H9 (cell line): Measurements from ENCODE around the gene RIOK2. TPM values are rescaled to one million over a fixed set of nuclear protein-coding genes. Genes with fewer than 3 reads are reported as not detected.

ENCODE experiments used
- DNase-seq: peaks from one replicate; pipeline ENCODE4 v3.0.0-alpha.2; 2017
- H2AFZ ChIP-seq: one replicate; pipeline ENCODE4 v1.6.1; 2013; ENCODE audit warnings: mild to moderate bottlenecking, low read length, control low read depth, moderate library complexity
- H2AK5ac ChIP-seq: 2 replicates; pipeline ENCODE4 v1.6.1; 2013; ENCODE audit warnings: low read length, control low read depth, mixed read lengths; ENCODE audit not compliant: insufficient read length
- H2BK120ac ChIP-seq: one replicate; pipeline ENCODE4 v1.6.1; 2013; ENCODE audit warnings: low read depth, mild to moderate bottlenecking, low read length, control low read depth, inconsistent platforms; ENCODE audit not compliant: poor library complexity, severe bottlenecking
- H2BK12ac ChIP-seq: 2 replicates; pipeline ENCODE4 v1.6.1; 2013; ENCODE audit warnings: low read length, control low read depth, mixed read lengths, low read depth; ENCODE audit not compliant: insufficient read length
- H2BK15ac ChIP-seq: 2 replicates; pipeline ENCODE4 v1.6.1; 2013; ENCODE audit warnings: low read depth, low read length, control low read depth
- H2BK20ac ChIP-seq: one replicate; pipeline ENCODE4 v1.6.1; 2013; ENCODE audit warnings: low read depth, mild to moderate bottlenecking, low read length, control low read depth, inconsistent platforms; ENCODE audit not compliant: poor library complexity, severe bottlenecking
- H2BK5ac ChIP-seq: 2 replicates; pipeline ENCODE4 v1.6.1; 2013; ENCODE audit warnings: low read length, control low read depth, mixed read lengths; ENCODE audit not compliant: insufficient read length
- H3K14ac ChIP-seq: 2 replicates; pipeline ENCODE4 v1.6.1; 2013; ENCODE audit warnings: low read length, control low read depth; ENCODE audit not compliant: insufficient read depth
- H3K18ac ChIP-seq: 2 replicates; pipeline ENCODE4 v1.6.1; 2013; ENCODE audit warnings: low read depth, mild to moderate bottlenecking, mixed read lengths, low read length, control low read depth; ENCODE audit not compliant: insufficient read length
- H3K23ac ChIP-seq: 2 replicates; pipeline ENCODE4 v1.6.1; 2013; ENCODE audit warnings: low read length, control low read depth, mixed read lengths, low read depth; ENCODE audit not compliant: insufficient read length
- H3K23me2 ChIP-seq: 2 replicates; pipeline ENCODE4 v1.6.1; 2013; ENCODE audit warnings: low read depth, mild to moderate bottlenecking, mixed read lengths, low read length, control low read depth; ENCODE audit not compliant: insufficient read length, poor library complexity, severe bottlenecking
- H3K27ac ChIP-seq: 2 replicates; pipeline ENCODE4 v1.5.1; 2013; ENCODE audit warnings: low read length, control low read depth, mixed read lengths, low read depth; ENCODE audit not compliant: insufficient read length
- H3K27me3 ChIP-seq: 2 replicates; pipeline ENCODE4 v1.6.1; 2013; ENCODE audit warnings: low read length, control low read depth, inconsistent platforms; ENCODE audit not compliant: insufficient read depth
- H3K4ac ChIP-seq: 2 replicates; pipeline ENCODE4 v1.6.1; 2013; ENCODE audit warnings: low read depth, mild to moderate bottlenecking, control low read depth, inconsistent platforms, low read length, moderate library complexity
- H3K4me1 ChIP-seq: 2 replicates; pipeline ENCODE4 v1.6.1; 2013; ENCODE audit warnings: low read length, control low read depth, inconsistent platforms; ENCODE audit not compliant: insufficient read depth
- H3K4me2 ChIP-seq: 2 replicates; pipeline ENCODE4 v1.6.1; 2013; ENCODE audit warnings: low read length, control low read depth, mixed read lengths; ENCODE audit not compliant: insufficient read length, insufficient read depth
- H3K56ac ChIP-seq: 2 replicates; pipeline ENCODE4 v1.6.1; 2013; ENCODE audit warnings: low read depth, mild to moderate bottlenecking, mixed read lengths, low read length, control low read depth; ENCODE audit not compliant: insufficient read length
- H3K79me1 ChIP-seq: 2 replicates; pipeline ENCODE4 v1.6.1; 2013; ENCODE audit warnings: low read depth, mild to moderate bottlenecking, moderate library complexity, low read length, control low read depth, inconsistent platforms; ENCODE audit not compliant: insufficient read depth, poor library complexity, severe bottlenecking
- H3K79me2 ChIP-seq: 2 replicates; pipeline ENCODE4 v1.6.1; 2013; ENCODE audit warnings: low read length, control low read depth, inconsistent platforms; ENCODE audit not compliant: insufficient read depth
- H3K9ac ChIP-seq: 2 replicates; pipeline ENCODE4 v1.6.1; 2013; ENCODE audit warnings: low read length, control low read depth, mixed read lengths; ENCODE audit not compliant: insufficient read length; ENCODE audit errors: extremely low read depth
- H3K9me3 ChIP-seq: one replicate; pipeline ENCODE4 v1.6.1; 2013; ENCODE audit warnings: low read depth, low read length, inconsistent platforms; ENCODE audit not compliant: control insufficient read depth
- H3T11ph ChIP-seq: one replicate; pipeline ENCODE4 v1.6.1; 2013; ENCODE audit warnings: mild to moderate bottlenecking, low read length, control low read depth, inconsistent platforms
- H4K20me1 ChIP-seq: one replicate; pipeline ENCODE4 v1.6.1; 2013; ENCODE audit not compliant: control insufficient read depth, insufficient read length, insufficient read depth
- H4K5ac ChIP-seq: 2 replicates; pipeline ENCODE4 v1.6.1; 2013; ENCODE audit warnings: low read depth, mild to moderate bottlenecking, mixed read lengths, low read length, control low read depth; ENCODE audit not compliant: insufficient read length
- H4K8ac ChIP-seq: replicated peaks from 2 replicates; pipeline ENCODE4 v1.6.1; 2013; ENCODE audit warnings: low read length, control low read depth, mixed read lengths, low read depth; ENCODE audit not compliant: insufficient read length
- H4K91ac ChIP-seq: 2 replicates; pipeline ENCODE4 v1.6.1; 2013; ENCODE audit warnings: low read depth, mild to moderate bottlenecking, moderate library complexity, mixed read lengths, low read length, control low read depth; ENCODE audit not compliant: insufficient read length
- H3K27ac Mint-ChIP-seq, 3 experiments: 2 replicates in 2 of 3; 3 replicates in 1 of 3; pipeline ENCODE4 v1.8.0; 2020 to 2021; ENCODE audit warnings: mixed read lengths in 3 of 3, mild to moderate bottlenecking in 1 of 3, moderate library complexity in 1 of 3
- H3K27me3 Mint-ChIP-seq: 2 replicates; pipeline ENCODE4 v1.8.0; 2021; ENCODE audit warnings: low read depth, mild to moderate bottlenecking, moderate library complexity, mixed read lengths
- H3K36me3 Mint-ChIP-seq, 3 experiments: 2 replicates in 2 of 3; 3 replicates in 1 of 3; pipeline ENCODE4 v1.8.0; 2020 to 2021; ENCODE audit warnings: low read depth in 3 of 3, mixed read lengths in 3 of 3; ENCODE audit not compliant: insufficient read depth in 1 of 3
- H3K4me1 Mint-ChIP-seq, 2 experiments: 2 replicates each; pipeline ENCODE4 v1.8.0; 2020; ENCODE audit warnings: mixed read lengths in 2 of 2
- H3K4me3 Mint-ChIP-seq, 2 experiments: 2 replicates in 1 of 2; 3 replicates in 1 of 2; pipeline ENCODE4 v1.8.0; 2020 to 2021; ENCODE audit warnings: mild to moderate bottlenecking in 2 of 2, mixed read lengths in 2 of 2, moderate library complexity in 1 of 2
- H3K9me3 Mint-ChIP-seq, 2 experiments: 2 replicates in 1 of 2; 3 replicates in 1 of 2; pipeline ENCODE4 v1.8.0; 2020; ENCODE audit warnings: mild to moderate bottlenecking in 2 of 2, mixed read lengths in 2 of 2, moderate library complexity in 1 of 2
- CTCF ChIP-seq: fragments of 200-600 bp; sonication (generic); conservative IDR thresholded peaks from 3 replicates; pipeline ENCODE4 v1.8.0; 2021; ENCODE audit warnings: antibody characterized with exemption, mild to moderate bottlenecking
- WGBS: extraction: QIAGEN DNeasy Blood & Tissue Kit; methylation state at CpG from one replicate; pipeline ENCODE4 v1.1.7; 2013; ENCODE audit warnings: missing lambda C conversion rate, low lambda C conversion rate, mixed read lengths; ENCODE audit not compliant: insufficient read length; ENCODE audit errors: extremely low coverage; 5-methylcytosine and 5-hydroxymethylcytosine counted together
- total RNA-seq: library from RNA; stranded (reverse); gene quantifications from 2 replicates; pipeline ENCODE4 v1.2.1, GENCODE V29; 2021

Gene RIOK2
- total RNA-seq, 1 experiment from 2014 or later: 39.5 TPM

- Histone ChIP-seq H2AFZ (no peak overlapping the region), H3K79me1 (no peaks in the 10 kb centered on the region), H3K56ac (no peak overlapping the region), H3K27ac (no peak overlapping the region), H3K27me3 (no peaks in the 10 kb centered on the region), H3K9me3 (no peaks in the 10 kb centered on the region), H4K91ac (no peak overlapping the region), H2BK15ac (no peak overlapping the region), H3T11ph (no peak overlapping the region), H3K4me1 (no peaks in the 10 kb centered on the region), H3K4ac (no peak overlapping the region), H3K23ac (no peak overlapping the region), H4K20me1 (no peaks in the 10 kb centered on the region), H3K23me2 (no peaks in the 10 kb centered on the region), H3K14ac (no peak overlapping the region), H2BK5ac (no peak overlapping the region), H3K4me2 (no peak overlapping the region), H3K9ac (no peak overlapping the region), H4K8ac (no peak overlapping the region), H2BK12ac (no peak overlapping the region), H3K79me2 (no peaks in the 10 kb centered on the region), H4K5ac (no peak overlapping the region), H2AK5ac (no peak overlapping the region), H2BK120ac (no peak overlapping the region), H3K18ac (no peak overlapping the region), H2BK20ac (no peak overlapping the region)
- DNase-seq: peak; percentile 57
- peaks cover 15 to 29% of the 10 kb centered on the region in 2 experiments for H3K4me1 Mint-ChIP-seq
- peak overlapping the region; percentile 73 to 98 (median 93); a peak in 6 of 7 replicates for H3K27ac Mint-ChIP-seq
- peaks cover 0 to 2% of the 10 kb centered on the region in 2 experiments; a peak in 1 of 5 replicates for H3K9me3 Mint-ChIP-seq
- H3K27me3 Mint-ChIP-seq: no peaks in the 10 kb centered on the region
- peaks cover 0 to 3% (median 0%) of the 10 kb centered on the region in 3 experiments; a peak in 2 of 7 replicates for H3K36me3 Mint-ChIP-seq
- H3K4me3 Mint-ChIP-seq: no peak overlapping the region
- no CpG with 5 or more reads among the region's 3 CpGs for WGBS
- 0 out of 3 replicates have a peak, but pooled peaks have one; percentile 18 for TF ChIP-seq CTCF
These were observed 48.4 kb downstream of the RIOK2 start for GRCh38 chr5:97134634-97135033.
